ENCODE results near the gene NCK2. TPM values are rescaled to one million over a fixed set of nuclear protein-coding genes. Genes with fewer than 3 reads are reported as not detected.

The NCK2 gene
- total RNA-seq, result 37.8 and 39.9 TPM in 2 replicates

GRCh38 chr2:105744909-105745853 lies at the start of gene NCK2:
Gene NCK2, plus strand, starts transcription at chr2:105744912. Its CDS starts 110,152 bp downstream, at chr2:105855064.

